HG02678 (cell line): ENCODE measurements around the gene TRIM17.

Experiments
- ATAC-seq: cut with Tn5 transposase; IDR thresholded peaks from one replicate; pipeline ENCODE4 v1.9.1; 2021; ENCODE audit warnings: mild to moderate bottlenecking, moderate library complexity; ENCODE audit not compliant: unreplicated experiment

The TRIM17 gene

DNA sequence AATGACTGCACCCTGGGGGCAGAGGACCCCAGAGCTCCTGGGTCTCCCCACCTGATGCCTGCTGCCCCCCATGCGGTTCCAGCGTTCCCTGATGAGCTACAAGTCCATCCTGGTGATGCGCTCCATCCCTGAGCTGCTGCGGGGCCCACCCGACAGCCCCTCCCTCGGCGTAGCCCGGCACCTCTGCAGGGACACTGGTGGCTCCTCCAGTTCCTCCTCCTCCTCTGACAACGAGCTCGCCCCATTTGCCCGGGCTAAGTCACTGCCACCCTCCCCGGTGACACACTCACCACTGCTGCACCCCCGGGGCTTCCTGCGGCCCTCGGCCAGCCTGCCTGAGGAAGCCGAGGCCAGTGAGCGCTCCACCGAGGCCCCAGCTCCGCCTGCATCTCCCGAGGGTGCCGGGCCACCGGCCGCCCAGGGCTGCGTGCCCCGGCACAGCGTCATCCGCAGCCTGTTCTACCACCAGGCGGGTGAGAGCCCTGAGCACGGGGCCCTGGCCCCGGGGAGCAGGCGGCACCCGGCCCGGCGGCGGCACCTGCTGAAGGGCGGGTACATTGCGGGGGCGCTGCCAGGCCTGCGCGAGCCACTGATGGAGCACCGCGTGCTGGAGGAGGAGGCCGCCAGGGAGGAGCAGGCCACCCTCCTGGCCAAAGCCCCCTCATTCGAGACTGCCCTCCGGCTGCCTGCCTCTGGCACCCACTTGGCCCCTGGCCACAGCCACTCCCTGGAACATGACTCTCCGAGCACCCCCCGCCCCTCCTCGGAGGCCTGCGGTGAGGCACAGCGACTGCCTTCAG is 45.5 kb downstream of the TRIM17 start:
- no peak for ATAC-seq

DNA sequence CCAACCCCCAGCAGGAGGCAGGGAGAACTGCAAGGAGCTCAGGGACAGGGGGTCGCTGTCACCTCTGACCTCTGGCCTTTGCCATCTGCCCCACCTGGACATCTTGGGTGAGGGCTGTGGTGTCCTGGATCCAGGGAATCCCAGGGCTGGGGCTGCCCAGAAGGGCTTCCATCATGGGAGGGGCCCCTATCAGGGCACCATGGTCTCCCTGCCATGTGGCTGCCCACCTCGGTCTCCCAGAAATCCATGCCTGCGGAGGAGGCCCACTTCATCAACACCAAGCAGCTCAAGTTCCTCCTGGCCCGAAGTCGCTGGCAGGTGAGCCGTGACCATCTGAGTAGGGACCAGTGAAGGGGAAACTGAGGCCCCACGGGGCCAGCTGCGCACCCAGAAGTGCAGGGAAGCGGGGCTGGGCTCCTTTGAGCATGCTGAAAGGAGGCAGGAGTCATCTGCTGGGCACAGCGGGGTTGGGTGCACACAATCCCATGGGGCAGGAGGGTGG is 46.2 kb downstream of the TRIM17 start:
- no peak for ATAC-seq

DNA sequence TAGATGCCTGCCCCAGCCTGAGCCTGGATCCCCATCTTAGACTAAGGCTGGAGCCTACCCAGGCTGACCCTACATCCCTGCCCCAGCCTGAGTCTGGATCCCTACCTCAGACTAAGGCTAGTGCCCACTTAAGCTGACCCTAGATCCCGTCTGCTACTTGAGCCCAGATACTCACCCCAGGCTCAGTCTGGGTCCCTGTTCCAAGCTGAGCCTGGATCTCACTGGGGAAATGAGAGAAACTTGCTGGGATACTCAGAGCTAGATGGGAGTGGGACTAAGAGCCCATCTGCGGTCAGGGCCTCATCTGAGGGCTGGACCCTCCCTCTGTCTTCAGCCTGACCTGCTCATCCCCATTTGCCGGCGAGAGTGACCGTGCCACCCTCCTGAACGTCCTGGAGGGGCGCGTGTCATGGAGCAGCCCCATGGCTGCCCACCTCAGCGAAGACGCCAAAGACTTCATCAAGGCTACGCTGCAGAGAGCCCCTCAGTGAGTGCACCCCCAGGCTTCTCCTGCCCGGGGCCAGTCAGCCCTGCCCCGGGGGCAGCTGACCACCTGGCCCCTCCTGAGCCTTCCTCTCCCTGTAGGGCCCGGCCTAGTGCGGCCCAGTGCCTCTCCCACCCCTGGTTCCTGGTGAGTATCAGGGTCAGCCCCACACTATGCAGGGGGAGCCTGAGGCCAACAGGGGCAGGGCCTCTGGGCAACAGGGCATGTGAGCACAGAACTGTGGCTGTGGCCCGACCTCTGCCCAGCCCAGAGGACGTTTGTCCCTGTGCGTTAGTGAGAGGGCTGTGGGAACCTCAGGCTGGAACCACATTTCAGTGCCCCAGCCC is 46.8 kb downstream of the TRIM17 start:
- ATAC-seq: no peak

DNA sequence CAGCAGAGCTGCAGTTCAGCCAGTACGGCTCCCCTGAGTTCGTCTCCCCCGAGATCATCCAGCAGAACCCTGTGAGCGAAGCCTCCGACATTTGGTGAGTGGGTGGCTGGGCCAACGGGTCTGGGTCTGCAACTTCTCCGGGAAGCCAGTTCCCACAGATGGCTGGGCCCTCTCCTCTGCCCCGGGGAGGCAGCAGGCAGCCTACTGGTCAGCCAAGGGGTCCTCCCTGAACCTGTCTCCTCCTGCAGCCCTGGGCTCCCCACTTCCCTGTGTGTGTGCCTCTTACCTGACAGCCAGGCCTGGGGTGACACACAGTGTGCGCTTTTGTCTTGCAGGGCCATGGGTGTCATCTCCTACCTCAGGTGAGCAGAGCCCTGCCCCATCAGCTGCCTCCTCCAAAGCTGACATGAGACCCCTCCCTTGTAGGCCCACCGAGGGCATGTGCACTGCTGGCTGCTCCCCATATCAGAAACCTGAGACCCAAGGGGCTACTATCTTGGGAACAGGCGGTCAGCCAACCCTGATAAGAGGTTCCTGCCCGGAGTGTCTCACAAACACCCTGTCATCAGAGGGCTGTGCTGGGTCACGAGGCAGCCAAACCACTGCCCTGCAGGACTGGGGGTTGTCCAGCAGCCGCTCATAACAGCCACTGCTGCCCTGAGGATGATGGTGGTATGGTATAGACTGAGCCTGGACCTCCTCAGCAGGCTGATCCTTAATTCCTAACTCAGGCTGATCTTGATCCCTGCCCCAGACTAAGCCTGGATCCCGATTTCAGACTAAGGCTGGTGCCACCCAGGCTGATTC is 47.7 kb downstream of the TRIM17 start:
- no peak for ATAC-seq

DNA sequence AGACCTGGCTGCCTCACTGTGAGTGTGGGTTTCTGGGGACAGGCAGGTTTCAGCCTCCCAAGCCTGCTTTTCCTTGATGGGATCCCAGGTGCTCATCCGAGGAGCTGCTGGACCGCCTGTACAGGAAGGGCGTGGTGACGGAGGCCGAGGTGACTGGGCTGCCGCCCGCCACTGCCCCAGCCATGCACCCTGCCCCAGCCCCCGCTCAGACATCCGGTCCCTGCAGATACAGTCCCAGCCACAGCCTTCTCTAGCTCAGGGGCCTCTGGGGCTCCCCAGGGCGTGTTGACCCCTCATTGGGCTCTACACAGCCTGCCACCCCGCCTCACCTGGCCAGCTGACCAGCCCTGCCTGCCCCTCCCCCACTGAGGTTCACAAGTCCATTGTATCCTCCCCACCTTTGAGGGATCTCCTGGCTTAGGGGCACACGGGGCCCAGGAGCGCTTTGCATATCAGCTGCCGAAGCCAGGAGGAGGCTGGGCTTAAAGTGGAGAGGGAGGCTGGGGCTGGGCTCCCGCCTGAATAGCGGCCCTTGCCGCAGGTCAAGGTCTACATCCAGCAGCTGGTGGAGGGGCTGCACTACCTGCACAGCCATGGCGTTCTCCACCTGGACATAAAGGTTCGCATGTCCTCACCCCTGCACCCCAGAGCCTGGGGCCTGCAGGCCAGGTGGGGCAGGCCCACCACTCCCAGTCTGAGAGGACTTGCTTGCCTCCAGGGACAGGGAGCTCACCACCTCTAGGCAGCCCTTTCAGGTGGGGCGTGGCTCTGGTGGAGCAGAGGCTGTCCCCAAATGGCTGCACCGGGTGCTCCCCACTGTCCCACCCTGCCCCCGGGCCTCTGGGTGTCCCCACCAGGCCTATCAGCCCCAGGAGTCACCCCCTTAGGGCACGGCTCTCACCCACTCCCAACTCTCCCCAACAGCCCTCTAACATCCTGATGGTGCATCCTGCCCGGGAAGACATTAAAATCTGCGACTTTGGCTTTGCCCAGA is 48.6 kb downstream of the TRIM17 start:
- no peak for ATAC-seq

DNA sequence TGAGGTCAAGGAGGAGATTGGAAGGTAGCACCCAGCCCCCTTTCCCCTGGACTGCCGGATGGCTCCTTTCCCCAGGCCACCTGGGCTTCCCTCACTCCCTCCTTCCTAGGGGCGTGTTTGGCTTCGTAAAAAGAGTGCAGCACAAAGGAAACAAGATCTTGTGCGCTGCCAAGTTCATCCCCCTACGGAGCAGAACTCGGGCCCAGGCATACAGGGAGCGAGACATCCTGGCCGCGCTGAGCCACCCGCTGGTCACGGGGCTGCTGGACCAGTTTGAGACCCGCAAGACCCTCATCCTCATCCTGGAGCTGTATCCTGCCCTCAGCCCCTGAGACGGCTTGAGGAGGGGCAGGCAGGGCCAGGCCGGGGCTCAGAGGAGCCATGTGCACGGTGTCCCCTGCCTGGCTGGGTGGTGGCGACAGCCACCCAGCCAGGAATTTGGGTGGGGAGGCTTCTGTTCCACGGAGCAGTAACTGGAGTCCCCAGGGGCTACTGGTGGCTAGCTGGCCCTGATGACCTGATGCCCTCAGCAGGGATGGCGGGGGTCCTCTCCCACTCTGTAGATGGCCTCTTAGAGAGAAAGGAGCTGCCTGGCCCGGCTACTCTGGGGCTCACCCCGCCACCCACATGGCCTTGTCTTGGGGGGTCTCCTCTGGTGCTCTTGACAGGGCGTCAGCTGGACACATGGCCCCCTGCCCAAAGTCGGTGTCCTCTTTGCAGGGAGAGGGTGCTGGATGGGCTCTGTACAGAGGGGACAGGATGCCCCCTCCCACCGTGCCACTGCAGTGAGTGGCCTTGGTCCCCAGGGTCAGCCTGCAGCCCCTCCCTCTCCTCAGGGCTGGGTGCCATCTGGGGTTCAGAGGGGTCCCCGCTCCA is 49.6 kb downstream of the TRIM17 start:
- no peak for ATAC-seq

DNA sequence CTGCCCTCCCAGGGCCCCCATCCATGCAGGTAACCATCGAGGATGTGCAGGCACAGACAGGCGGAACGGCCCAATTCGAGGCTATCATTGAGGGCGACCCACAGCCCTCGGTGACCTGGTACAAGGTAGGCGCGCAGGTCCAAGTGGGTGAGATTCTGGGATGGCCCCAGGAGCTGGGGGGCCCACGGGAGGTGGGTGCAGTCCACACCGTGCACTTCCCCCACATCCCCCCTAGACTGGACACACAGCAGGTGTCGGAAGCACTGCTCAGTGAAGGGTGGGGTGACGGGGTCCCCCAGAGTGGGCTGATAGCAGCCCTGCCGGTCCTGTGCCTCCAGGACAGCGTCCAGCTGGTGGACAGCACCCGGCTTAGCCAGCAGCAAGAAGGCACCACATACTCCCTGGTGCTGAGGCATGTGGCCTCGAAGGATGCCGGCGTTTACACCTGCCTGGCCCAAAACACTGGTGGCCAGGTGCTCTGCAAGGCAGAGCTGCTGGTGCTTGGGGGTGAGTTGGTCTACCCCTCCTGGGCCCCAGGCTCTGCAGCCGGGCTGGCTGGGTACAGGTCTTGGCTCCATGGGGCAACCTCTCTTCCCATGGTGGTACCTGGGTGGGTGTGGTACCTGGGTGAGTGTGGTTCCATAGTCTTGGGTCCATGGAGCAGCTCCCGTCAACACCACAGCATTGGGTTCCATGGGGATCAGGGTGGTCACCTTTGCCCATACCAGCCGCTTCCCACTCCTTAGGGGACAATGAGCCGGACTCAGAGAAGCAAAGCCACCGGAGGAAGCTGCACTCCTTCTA is 50.4 kb downstream of the TRIM17 start:
- no peak for ATAC-seq

DNA sequence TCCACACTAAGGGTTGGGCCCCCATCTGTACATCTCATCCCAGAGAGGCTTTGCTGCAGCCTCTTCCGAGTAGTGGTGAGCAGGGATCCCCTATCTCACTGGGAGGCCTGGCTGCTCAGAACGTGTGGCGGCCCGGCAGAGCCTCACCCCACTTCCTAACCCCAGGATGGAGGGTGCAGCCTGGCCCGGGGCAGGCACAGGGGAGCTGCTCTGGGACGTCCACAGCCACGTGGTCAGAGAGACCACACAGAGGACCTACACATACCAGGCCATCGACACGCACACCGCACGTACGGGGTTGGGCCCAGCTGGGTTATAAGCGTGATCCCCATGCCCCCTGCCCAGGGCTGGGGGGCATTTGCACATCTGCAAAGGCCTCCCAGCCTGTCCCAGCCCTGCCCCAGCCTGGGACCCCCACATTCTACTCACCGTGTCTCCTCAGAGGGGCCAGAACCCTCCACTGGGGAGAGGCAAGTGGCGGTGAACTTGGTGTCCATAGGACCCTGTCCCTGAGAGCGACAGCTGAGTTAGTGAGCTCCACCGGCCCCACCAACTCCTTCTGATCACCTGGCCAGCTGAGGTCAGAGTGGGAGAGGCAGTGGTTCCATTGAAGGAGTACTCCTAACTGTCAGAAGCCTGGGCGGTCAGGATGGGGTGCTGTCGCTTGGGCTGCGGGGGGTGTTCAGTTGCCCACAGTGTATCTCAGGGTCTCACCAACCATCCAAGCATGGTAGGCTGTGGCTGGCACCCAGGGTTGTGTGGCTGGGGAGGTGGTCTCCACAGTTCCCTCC is 51.2 kb downstream of the TRIM17 start:
- ATAC-seq: no peak

DNA sequence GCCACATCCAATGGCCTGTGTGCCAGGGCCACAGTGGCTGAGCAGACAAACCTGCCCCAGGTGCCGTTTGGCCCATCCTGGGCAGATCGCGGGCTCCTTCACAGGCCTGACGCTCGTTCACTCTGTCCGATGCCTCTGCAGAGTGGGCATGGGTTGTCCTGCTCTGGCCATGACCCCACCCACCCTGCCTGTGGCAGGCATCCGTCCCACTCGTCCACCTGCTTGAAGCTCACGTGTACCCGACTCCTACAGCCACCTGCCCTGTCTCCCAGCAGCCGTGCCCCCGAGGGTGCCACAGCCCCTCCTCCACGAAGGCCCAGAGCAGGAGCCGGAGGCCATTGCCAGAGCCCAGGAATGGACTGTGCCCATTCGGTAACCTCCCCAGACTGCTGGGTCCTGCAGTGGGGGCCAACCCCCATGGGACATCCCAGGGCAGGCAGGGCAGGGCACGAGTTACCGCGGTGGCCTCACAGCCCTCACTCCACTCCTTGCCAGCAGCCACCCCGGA is 51.9 kb downstream of the TRIM17 start:
- ATAC-seq: no peak

DNA sequence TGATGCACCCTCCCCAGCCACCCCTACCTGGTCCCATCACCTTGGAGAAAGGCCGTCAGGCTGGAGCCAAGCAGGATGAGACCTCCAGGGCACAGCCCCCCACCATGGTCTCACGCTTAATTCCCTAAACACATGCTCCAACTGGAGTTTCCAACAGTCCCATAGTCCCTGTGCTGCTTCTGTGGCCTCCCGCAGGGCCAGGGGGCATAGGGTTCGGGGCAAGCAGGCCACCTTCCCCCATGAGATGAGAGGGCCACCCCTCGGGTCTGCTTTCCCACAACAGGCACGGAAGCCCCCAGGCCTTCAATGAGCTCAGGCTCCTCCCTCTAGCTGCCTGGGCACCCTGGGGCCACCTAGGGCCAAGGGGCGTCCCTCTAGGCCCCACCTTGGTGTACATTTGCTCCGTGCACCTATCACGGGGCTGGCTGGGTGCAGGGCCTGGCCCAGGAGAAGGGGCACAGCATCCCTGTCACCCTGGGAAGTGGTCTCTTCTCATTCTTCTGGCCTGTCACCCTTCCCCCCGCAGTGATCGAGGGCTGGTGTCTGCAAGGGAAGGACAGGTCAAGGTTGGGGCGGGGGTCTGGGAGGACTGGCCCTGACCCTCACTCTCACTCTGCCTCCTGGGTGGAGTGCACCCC is 52.5 kb downstream of the TRIM17 start:
- no peak for ATAC-seq

DNA sequence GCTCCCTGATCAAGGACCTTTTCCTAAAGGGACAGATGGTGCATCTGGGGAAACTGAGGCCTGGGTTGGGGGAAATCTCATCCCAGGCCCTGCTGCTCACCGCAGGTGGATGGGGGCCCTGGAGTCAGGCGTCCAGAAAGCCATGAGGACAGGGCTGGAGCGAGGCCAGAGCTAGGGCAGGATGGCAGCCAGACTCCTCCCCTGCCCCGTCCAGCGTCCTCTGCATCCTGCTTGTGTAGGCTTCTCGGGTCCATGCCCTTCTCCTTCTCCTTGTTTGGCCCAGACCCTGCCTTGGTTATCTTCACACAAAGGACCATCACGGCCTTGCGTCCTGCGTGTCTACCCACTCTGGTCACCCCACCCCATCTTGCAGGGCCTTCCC is 53.0 kb downstream of the TRIM17 start:
- no peak for ATAC-seq

DNA sequence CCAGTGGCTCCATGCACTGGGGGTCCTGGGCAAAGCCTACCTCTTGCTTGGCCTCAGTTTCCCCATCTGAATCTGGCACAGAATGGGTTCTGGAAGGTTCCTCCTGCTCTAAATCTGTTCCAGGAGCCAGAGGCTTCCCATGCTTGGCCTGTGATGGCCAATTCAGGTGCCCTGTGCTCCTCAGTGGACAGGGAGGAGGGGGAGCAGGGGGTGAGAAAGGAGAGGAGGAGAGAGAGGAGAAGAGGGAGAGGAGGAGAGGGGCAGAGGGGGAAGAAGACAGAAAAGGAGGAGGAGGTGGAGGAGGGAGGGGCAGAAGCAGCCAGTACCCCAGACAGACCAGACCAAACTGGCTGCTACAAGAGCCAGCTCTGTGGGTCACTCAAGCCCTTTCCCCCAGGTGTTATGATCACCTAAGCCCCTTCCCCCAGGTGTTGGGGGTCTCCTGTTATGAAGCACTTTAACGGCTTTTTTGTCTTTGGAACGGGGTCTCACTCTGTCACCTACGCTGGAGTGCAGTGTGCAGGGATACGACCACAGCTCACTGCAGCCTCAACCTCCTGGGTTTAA is 53.7 kb downstream of the TRIM17 start:
- ATAC-seq: no peak

DNA sequence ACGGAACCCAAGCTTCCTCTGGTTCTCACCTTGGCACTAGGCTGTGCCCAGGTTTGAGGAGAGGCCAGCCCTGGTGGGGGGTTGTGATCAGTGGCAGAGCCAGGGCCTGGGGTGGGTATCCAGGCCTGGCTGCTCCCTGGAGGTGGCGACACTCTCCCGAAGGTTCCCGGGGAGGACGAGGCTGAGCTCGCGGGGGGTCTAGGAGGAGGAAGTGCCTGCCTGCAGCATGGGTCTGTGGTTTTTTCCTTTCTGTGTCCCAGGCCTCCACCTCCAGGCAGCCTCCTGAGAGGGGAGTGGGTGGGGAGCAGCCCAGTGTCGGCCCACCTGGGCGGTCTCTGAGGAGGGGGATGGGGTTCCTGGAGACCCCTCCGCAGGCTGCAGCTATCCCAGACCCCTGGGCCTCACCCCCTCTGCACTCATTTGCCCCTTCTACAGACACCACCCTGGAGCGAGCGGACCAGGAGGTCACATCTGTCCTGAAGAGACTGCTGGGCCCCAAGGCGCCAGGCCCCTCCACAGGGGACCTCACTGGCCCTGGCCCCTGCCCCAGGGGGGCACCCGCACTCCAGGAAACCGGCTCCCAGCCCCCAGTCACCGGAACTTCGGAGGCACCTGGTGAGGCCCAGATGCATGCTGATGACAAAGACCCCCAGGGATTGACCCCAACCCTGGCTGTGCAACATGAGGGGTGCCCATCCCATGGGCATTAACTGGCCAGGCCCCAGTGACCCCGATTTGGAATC is 54.3 kb downstream of the TRIM17 start:
- no peak for ATAC-seq

DNA sequence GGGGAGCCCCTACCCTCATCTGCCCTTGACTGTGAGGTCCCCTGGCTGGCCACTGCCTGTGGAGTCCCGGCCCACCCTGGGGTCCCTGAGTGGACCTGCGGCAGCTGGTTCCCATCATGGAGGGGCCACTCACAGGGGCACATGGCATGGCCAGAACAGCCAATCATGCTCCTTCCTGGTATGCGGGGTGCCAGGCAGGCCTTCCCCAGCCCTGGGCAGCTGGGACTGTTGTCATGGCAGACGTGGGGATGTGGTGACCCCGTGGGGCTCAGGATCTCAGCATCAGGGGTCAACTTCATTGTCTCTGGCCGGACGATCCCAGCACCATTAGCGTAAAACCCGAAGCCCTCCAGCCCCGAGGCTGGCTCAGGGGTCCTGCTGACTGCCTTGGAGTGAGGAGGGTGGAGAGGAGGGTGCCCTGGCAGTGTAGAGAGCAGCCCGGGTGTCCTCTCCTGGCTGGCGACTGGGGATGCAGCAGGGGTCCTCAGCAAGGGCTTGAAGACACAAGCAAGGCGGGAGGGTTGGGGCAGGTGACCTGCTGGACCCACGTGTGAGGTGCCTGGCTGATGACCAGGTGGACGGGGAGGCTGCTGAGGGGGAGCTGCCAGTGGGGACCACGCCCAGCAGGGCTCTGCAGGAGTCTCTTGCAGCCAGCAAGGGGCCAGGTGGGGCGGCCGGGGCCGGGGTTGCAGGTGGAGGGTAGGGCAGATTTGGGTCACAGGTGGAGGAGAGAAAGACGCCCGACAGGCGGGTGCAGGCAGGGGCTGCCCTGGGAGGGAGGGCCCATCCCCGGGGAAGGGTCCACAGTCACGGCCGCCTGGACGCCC is 55.1 kb downstream of the TRIM17 start:
- no peak for ATAC-seq
